ENCODE data around the gene PDAP1. TPM values are rescaled to one million over a fixed set of nuclear protein-coding genes. Genes with fewer than 3 reads are reported as not detected.

Gene PDAP1
- polyA plus RNA-seq, 1 donor (not counting 4 experiments of a cell fraction or from before 2014, with no cell fraction given), result 99.1 TPM

DNA sequence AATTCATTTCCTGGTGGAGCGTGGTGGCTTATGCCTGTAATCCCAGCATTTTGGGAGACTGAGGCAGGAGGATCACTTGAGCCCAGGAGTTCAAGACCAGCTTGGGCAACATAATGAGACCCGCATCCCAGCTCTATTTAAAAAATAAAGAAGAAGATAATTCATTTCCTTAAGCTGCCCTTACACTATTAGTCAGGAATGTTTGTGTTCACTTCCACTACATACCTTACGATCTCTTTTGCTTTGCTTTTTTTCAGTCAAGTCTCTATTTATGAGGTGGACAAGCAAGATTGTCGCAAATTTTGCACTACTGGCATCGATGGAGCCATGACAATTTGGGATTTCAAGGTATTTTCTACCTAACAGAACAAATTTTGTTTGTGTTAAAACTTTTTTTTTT lies 45.1 kb downstream of the PDAP1 start:
- no peaks in the 10 kb centered on the region for H3K9me3 ChIP-seq (ENCODE audit: control insufficient read depth, low read depth, low read length)
- H3K27me3 ChIP-seq (ENCODE audit: control insufficient read depth, extremely low read depth, insufficient read depth, low read length), result no peaks in the 10 kb centered on the region
- no peak for TF ChIP-seq EZH2 (IDR thresholded peaks at IDR 0.05; ENCODE audit: low read length)
- no peak for TF ChIP-seq CTCF (optimal IDR thresholded peaks at IDR 0.05 in 1 of 3, IDR thresholded peaks at IDR 0.05 in 1 of 3, conservative IDR thresholded peaks at IDR 0.05 in 1 of 3; ENCODE audit: extremely low read depth in 1 of 3, insufficient read depth in 2 of 3, low read length in 3 of 3)
- H3K9me1 ChIP-seq (ENCODE audit: control insufficient read depth, extremely low read depth, insufficient read depth, low read length), result no peaks in the 10 kb centered on the region
- H2AFZ ChIP-seq (ENCODE audit: control insufficient read depth, low read length), result no peak overlapping the region
- dilution Hi-C loops (cut with MboI; ENCODE audit: extremely low pct_ligation_motif_present, low sequenced_read_pairs), result no loop called here
- no peak overlapping the region for H3K4me3 ChIP-seq (ENCODE audit: control insufficient read depth in 2 of 3, extremely low read depth in 1 of 3, insufficient read depth in 2 of 3, low read depth in 1 of 3, low read length in 3 of 3)
- no peak for DNase-seq (ENCODE audit: low read depth, low spot score)
- peaks cover 2% of the 10 kb centered on the region for H3K79me2 ChIP-seq (ENCODE audit: control insufficient read depth, insufficient read depth, low read length)
- no peak for FAIRE-seq
- no peak overlapping the region for H3K4me2 ChIP-seq (ENCODE audit: control insufficient read depth, extremely low read depth, insufficient read depth, low read depth, low read length)
- H4K20me1 ChIP-seq (ENCODE audit: control insufficient read depth, extremely low read depth, insufficient read depth, low read length), result peaks cover 4% of the 10 kb centered on the region
- H3K36me3 ChIP-seq (ENCODE audit: control insufficient read depth in 2 of 2, extremely low read depth in 1 of 2, insufficient read depth in 2 of 2, low read length in 2 of 2), result peaks cover 38% of the 10 kb centered on the region in 2 experiments
- peaks cover 6% of the 10 kb centered on the region for H3K4me1 ChIP-seq (ENCODE audit: control insufficient read depth, extremely low read depth, insufficient read depth, low read length)
- no peak overlapping the region for H3K27ac ChIP-seq (ENCODE audit: control insufficient read depth, insufficient read depth, low read length)
- no peak overlapping the region for H3K9ac ChIP-seq (ENCODE audit: control insufficient read depth, extremely low read depth, insufficient read depth, low read length)

GRCh38 chr7:99362801-99363200 lies 45.6 kb downstream of the PDAP1 start:
- H3K4me2 ChIP-seq (ENCODE audit: control insufficient read depth, extremely low read depth, insufficient read depth, low read depth, low read length), result no peak overlapping the region
- H2AFZ ChIP-seq (ENCODE audit: control insufficient read depth, low read length), result no peak overlapping the region
- dilution Hi-C loops (cut with MboI; ENCODE audit: extremely low pct_ligation_motif_present, low sequenced_read_pairs), result no loop called here
- H3K9me3 ChIP-seq (ENCODE audit: control insufficient read depth, low read depth, low read length), result no peaks in the 10 kb centered on the region
- H3K27ac ChIP-seq (ENCODE audit: control insufficient read depth, insufficient read depth, low read length), result no peak overlapping the region
- no peak overlapping the region for H3K4me3 ChIP-seq (ENCODE audit: control insufficient read depth in 2 of 3, extremely low read depth in 1 of 3, insufficient read depth in 2 of 3, low read depth in 1 of 3, low read length in 3 of 3)
- no peak for FAIRE-seq
- no peaks in the 10 kb centered on the region for H3K27me3 ChIP-seq (ENCODE audit: control insufficient read depth, extremely low read depth, insufficient read depth, low read length)
- no peak overlapping the region for H3K9ac ChIP-seq (ENCODE audit: control insufficient read depth, extremely low read depth, insufficient read depth, low read length)
- no peaks in the 10 kb centered on the region for H3K9me1 ChIP-seq (ENCODE audit: control insufficient read depth, extremely low read depth, insufficient read depth, low read length)
- H3K4me1 ChIP-seq (ENCODE audit: control insufficient read depth, extremely low read depth, insufficient read depth, low read length), result peaks cover 6% of the 10 kb centered on the region
- H4K20me1 ChIP-seq (ENCODE audit: control insufficient read depth, extremely low read depth, insufficient read depth, low read length), result peaks cover 4% of the 10 kb centered on the region
- H3K79me2 ChIP-seq (ENCODE audit: control insufficient read depth, insufficient read depth, low read length), result peaks cover 2% of the 10 kb centered on the region
- peaks cover 43% of the 10 kb centered on the region in 2 experiments for H3K36me3 ChIP-seq (ENCODE audit: control insufficient read depth in 2 of 2, extremely low read depth in 1 of 2, insufficient read depth in 2 of 2, low read length in 2 of 2)
- TF ChIP-seq EZH2 (IDR thresholded peaks at IDR 0.05; ENCODE audit: low read length), result no peak
- no peak for TF ChIP-seq CTCF (optimal IDR thresholded peaks at IDR 0.05 in 1 of 3, IDR thresholded peaks at IDR 0.05 in 1 of 3, conservative IDR thresholded peaks at IDR 0.05 in 1 of 3; ENCODE audit: extremely low read depth in 1 of 3, insufficient read depth in 2 of 3, low read length in 3 of 3)
- DNase-seq (ENCODE audit: low read depth, low spot score), result no peak
